ENCODE results near the gene C6orf141.

C6orf141 gene

GRCh38 chr6:49550492-49551077 is at the start of gene C6orf141:
Gene C6orf141 (plus strand): TSS chr6:49550668. CDS start chr6:49550793, 125 bp downstream.
- DNase-seq (ENCODE audit: low spot score), result no peak

GRCh38 chr6:49504666-49505065 is 45.8 kb upstream of the C6orf141 start:
- no peak for DNase-seq (ENCODE audit: low spot score)

GRCh38 chr6:49506569-49507111 is 43.8 kb upstream of the C6orf141 start:
- no peak for DNase-seq (ENCODE audit: low spot score)

DNA sequence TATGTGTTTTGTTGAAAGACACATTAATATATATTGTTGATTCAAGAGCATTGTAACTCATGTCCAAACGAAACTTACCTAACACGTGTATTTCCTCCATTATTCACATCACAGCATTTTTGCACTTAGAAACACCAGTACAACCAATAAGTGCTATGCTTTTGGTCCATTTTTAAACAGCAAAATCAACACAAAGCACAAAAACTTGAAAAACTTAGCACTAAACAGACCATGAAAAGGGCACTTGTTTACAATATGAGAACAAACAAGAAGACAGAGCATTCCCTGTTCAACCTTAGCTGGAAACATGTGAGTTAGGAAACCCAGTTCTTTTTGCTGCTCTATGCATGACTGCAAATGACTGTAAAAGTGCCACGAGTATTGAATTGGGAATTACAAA is 41.1 kb upstream of the C6orf141 start:
- DNase-seq (ENCODE audit: low spot score), result no peak

DNA sequence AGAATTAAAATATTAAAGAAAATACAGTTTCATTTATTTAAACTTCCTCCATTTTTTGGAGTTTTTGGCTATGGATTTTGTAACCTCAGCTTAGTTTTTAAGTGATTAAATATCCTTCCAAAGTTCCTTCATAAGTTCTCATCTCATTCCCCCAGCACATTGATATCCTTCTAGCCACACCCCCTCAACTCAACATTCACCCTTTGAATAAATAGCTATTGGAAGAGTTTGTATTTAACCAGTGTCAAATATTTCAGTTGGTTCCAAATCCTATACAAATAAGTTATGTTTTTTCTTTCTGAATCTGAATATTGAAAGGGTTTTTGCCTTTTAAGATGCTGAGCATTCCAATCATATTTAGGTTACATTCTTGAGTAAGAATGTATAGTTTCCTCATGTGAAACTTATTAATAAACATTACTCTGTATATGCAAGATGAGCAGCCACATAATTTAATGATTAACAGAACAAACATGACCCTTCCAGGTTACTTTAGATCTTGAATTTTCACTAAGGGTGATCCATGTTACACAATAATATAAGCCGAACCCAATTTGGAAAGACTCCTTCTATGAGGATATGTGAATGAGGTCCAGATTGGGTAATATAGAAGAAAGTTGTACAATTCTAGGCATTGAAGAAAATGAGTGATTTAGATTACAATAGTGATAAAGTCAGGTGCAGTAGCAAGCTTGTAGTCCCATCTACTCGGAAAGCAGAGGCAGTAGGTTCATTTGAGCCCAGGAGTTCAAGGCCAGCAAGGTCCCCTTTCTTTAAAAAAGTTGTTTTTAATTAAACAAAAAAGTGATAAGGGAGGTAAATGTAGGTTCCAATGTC is 37.1 kb upstream of the C6orf141 start:
- no peak for DNase-seq (ENCODE audit: low spot score)

DNA sequence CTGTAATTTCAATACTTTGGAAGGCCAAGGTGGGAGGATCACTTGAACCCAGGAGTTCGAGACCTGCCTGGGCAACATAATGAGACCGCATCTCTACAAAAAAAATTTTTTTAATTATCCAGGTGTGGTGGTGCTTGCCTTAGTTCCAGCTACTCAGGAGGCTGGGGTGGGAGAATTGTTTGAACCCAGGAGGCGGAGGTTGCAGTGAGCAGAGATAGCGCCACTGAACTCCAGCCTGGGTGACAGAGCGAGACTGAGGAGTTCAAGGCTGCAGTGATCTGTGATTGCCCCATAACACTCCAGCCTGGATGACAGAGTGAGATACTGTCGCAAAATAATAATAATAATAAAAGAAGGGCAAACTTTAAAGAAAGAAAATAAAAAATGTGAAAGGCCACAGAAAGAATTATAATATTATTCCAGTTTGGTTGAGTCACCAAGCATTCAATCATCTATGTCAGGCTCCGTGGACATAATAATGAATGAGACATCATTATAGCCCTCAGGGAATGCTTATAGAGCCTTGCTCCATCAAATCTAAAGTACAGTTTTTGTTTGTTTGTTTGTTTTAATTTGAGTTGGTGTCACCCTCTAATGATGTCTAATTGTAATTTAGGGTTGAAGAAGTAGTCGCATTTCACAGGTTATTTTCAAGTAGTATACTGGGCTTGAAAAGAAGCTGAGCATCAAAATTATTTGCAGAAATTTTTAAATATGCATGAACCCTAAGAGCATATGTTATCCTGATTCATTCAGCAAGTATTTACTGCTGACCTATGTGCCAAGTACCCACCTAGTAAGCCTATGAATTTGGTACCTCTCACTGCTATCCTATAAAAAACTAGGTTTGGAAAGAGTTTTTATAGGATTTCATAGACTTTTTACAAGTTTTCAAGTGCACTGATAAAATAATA is 35.6 kb upstream of the C6orf141 start:
- no peak for DNase-seq (ENCODE audit: low spot score)

DNA sequence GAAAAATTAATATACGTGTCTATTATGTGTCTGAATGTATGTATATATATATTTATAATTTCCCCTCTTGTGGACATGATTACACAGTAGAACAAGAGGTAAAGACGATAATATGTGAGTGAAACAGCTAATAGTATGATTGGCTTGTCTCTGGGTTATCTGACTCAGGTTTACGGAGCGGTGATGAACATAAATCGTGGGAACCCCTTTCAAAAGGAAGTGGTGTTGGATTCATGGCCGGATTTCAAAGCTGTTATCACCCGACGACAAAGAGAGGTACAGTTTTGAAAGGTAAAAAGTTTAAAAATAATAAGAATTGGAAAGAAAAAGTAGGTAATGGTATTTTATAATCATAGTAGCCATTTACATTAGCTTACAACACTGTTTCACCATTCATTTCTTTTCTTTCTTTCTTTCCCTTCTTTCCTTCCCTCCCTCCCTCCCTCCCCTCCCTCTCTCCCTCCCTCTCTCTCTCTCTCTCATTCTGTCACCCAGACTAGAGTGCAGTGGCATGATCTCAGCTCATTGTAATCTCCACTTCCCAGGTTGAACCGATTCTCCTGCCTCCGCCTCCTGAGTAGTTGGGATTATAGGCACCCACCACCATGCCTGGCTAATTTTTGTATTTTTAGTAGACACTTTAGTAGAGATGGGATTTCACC is 34.9 kb upstream of the C6orf141 start:
- DNase-seq (ENCODE audit: low spot score), result no peak

- DNase-seq (ENCODE audit: low spot score), result no peak
Observed at GRCh38 chr6:49516147-49516505, 34.3 kb upstream of the C6orf141 start.

GRCh38 chr6:49517919-49518318 is 32.5 kb upstream of the C6orf141 start:
- no peak for DNase-seq (ENCODE audit: low spot score)

DNA sequence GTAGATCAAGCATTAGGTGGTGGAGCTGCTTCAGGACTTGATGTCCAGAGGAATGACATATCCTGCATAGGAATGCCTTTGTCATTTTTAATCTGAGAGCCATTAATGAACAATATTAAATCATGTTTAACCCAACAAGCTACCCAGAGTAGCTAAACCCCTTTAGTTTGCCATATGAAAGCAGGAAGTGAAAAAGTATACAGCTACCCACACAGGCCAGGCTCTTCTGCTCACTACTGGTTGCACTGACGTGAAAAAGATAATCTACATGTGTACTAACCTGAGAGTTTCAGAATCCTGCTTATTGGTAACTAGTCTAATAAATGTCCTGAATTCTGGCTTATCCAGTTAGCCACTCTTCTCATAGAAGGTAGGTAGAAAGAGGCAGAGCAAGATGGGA is 30.8 kb upstream of the C6orf141 start:
- no peak for DNase-seq (ENCODE audit: low spot score)

DNA sequence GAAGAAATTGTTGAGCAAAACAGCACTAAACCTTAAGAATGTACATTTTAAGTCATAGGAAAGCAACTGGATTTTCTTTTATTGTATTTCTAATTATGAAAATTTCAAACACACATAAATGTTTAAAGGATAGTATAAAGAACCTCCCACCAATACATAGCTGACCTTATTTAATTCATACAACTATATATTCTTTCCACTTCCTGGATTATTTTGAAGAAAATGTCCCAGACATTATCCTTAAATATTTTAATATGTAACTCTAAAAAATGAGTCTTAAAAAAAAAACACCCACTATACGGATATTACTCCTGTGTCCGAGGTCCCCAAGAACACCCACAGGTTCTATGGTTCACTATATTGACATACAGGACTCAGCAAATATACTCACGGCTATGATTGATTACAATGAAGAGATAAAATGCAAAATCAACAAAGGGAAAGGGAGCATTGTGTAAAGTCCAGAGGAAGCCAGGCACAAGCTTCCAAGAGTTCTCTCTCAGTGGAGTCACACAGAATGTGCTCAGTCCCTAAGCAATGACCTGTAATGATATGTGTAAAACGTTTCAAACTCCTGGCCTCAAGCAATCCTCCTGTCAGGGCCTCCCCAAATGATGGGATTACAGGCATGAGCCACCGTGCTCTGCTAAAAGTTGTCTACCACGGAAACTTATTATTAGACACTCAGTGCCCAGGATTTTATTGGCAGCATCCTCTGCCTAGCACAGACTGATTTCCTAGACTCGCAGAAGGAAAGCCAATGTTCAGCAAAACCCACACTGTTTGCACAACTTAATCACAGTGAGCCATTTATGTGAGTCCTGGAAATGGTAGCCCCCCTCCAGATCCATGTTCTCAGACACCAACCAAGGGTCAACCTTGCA is 27.5 kb upstream of the C6orf141 start:
- no peak for DNase-seq (ENCODE audit: low spot score)

GRCh38 chr6:49523901-49524300 is 26.6 kb upstream of the C6orf141 start:
- DNase-seq (ENCODE audit: low spot score), result no peak

DNA sequence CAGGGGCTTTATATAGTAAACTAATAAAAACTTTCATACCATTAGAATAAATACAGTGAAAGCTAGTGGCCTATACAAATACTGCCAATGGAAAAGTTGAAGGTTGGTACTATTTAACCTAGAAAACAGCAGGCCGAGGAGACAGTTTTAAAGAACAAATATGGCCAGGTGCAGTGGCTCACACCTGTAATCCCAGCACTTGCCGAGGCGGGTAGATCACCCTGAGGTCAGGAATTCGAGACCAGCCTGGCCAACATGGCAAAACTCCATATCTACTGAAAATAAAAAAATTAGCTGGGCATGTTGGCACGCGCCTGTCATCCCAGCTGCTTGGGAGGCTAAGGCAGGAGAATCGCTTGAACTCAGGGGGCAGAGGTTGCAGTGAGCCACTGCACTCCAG is 25.9 kb upstream of the C6orf141 start:
- DNase-seq (ENCODE audit: low spot score), result no peak

- DNase-seq (ENCODE audit: low spot score), result no peak
Observed at GRCh38 chr6:49526598-49526997, 23.9 kb upstream of the C6orf141 start.

DNA sequence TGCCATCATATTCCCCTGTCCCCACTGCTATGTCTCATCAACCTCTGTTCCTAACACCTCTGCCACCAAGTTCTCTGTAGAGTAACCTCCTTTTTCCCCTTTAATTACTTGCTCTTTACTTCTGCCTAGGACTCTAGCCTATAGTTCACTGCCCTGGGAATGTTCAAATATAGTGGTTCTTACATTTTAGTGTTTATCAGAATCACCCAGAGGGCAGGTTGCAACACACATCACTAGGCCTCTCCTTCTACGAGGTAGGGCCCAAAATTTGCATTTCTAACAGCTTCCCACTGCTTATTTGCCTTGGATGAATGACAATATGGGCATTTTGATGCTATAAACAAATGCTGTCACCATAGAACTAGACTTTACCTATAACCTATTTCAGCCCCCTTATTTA is 23.1 kb upstream of the C6orf141 start:
- DNase-seq (ENCODE audit: low spot score), result no peak

GRCh38 chr6:49528571-49528970 is 21.9 kb upstream of the C6orf141 start:
- no peak for DNase-seq (ENCODE audit: low spot score)

DNA sequence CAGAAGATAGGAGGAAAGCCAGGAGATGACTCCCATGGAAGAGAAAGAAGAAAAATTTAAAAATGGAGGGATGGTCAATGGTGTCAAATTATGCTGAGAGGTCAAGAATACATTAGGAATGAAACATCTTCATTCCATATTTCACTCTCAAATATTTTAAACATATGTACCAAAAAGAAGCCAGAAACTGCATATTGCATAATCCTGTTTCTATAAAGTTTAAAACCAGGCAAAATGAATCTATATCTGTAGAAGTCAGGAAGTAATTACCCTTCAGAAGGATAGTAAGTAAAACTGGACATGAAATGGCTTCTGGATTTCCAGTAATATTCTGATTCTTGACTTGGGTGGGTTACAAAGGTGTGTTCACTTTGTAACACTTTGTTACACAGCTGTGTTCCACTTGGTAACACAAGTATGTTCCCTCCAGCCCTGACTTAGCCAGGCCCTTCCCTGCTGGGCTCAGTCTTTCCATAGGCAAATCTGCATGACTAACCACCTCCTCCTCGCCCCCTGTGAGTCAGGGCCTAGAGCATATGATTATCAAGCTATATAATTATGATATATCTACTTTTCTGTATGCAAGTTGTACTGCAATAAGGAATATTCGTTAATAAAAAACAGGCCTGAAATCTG is 20.2 kb upstream of the C6orf141 start:
- no peak for DNase-seq (ENCODE audit: low spot score)

DNA sequence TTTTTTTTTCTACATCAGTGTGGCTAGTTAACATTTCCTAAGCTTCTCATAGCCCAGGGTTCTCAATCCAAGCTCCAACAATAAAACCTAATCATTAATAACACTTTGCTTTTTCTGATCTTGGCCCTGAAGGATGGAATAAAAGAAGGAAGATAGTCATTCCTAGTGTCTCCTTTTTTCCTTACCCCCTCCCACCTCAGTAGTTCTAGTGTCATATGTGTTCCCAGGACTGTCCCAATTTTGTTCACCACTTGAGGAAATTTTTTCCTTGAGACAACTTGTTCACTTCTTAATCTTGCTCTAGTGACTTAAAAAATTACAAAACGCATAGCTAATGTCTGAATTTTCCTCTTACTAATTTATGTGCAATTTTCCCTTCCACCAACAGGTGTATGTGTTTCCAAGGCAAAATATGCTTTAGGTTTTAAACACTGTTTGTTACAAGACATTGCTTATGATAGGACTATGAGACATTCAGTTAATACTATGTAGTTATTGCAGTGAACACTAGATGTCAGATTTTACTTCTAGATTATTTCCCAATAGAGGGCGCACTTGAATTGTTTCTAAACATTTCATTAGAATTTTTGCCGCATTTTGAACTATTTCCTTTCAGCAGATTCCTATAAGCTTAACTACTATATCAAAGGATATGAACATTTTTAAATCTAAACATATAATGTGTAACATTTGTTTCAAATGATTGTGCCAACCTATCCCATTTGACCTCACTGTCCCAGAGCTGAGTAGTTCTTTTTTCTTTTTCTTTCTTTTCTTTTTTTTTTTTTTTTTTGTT is 18.5 kb upstream of the C6orf141 start:
- peak; percentile 81 for DNase-seq (ENCODE audit: low spot score)

GRCh38 chr6:49535795-49536194 is 14.7 kb upstream of the C6orf141 start:
- no peak for DNase-seq (ENCODE audit: low spot score)

DNA sequence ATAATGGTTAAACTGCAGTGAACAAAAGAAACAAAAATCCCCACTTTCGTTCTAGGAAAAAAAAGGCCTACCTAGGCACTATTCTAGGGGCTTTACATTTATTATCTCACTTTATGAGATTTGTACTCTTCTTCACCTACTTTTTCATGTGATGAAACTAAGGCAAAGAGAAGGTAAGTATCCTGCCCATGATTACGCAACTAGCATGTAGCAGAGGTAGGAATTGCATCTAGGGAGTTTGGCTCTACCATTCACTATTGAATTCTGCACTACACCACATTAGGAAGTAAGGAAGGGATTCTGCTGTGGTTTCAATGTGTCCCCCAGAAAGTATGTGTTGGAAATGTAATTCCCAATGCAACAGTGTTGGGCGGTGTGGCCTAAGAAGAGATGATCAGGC is 11.4 kb upstream of the C6orf141 start:
- DNase-seq (ENCODE audit: low spot score), result no peak
